ENCODE results near the gene NOLC1.

The NOLC1 gene

GRCh38 chr10:102122450-102122849, 29.7 kb upstream of the NOLC1 start:
- no peak for FAIRE-seq

- FAIRE-seq, result no peak
Observed at GRCh38 chr10:102123223-102123622, 29.0 kb upstream of the NOLC1 start.

- no peak for FAIRE-seq
Observed at GRCh38 chr10:102131286-102132170, 20.7 kb upstream of the NOLC1 start.

- no peak for FAIRE-seq
Observed at GRCh38 chr10:102132193-102132562, 20.0 kb upstream of the NOLC1 start.

GRCh38 chr10:102132563-102133372, 19.4 kb upstream of the NOLC1 start, which contains the start of gene PPRC1:
PPRC1 (plus strand) TSS chr10:102133040; CDS start chr10:102133069, 29 bp downstream.
- FAIRE-seq, result peak; percentile 85

- FAIRE-seq, result no peak
Observed at GRCh38 chr10:102133373-102134195, 18.6 kb upstream of the NOLC1 start.

GRCh38 chr10:102134416-102134815, 17.8 kb upstream of the NOLC1 start:
- no peak for FAIRE-seq

GRCh38 chr10:102135956-102136526, 16.1 kb upstream of the NOLC1 start:
- no peak for FAIRE-seq

GRCh38 chr10:102139281-102140110, 12.7 kb upstream of the NOLC1 start:
- no peak for FAIRE-seq

- no peak for FAIRE-seq
Observed at GRCh38 chr10:102140218-102140617, 12.0 kb upstream of the NOLC1 start.

GRCh38 chr10:102140913-102141540, 11.2 kb upstream of the NOLC1 start:
- no peak for FAIRE-seq

- FAIRE-seq, result no peak
Observed at GRCh38 chr10:102141583-102142107, 10.5 kb upstream of the NOLC1 start.

GRCh38 chr10:102146971-102147428, 5.2 kb upstream of the NOLC1 start:
- FAIRE-seq, result no peak

GRCh38 chr10:102147561-102147960, 4.6 kb upstream of the NOLC1 start:
- FAIRE-seq, result no peak

GRCh38 chr10:102148275-102148674, 3.9 kb upstream of the NOLC1 start:
- no peak for FAIRE-seq

- no peak for FAIRE-seq
Observed at GRCh38 chr10:102150970-102151773, 1.0 kb upstream of the NOLC1 start.

- no peak for FAIRE-seq
Observed at GRCh38 chr10:102152545-102152890, 329 bp downstream of the NOLC1 start.

GRCh38 chr10:102153093-102153620, 968 bp downstream of the NOLC1 start:
- no peak for FAIRE-seq

GRCh38 chr10:102154466-102155116, 2.4 kb downstream of the NOLC1 start:
- FAIRE-seq, result no peak
